Measurements from ENCODE around the gene CLIC5.

DNA sequence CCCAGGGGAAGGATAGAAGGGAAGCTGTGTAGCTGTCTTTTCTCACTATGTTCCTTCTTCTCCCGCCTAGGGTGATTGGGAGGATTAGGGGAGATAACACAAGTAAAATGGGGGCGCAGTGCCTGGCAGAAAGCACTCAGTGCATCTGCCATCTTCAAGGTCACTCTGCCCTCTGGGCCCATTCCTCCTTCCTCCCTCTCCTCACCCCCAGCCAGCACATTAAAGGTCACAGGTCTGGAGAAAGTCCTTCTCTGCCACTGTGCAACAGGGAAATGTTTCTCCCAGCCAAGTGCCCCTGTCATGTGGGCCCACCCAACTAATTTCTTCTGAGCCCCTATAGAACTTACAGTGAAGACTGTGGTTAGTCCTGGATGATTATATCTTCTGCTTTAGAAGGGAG, 45.8 kb downstream of the CLIC5 start:
- TF ChIP-seq, protein P1, sequence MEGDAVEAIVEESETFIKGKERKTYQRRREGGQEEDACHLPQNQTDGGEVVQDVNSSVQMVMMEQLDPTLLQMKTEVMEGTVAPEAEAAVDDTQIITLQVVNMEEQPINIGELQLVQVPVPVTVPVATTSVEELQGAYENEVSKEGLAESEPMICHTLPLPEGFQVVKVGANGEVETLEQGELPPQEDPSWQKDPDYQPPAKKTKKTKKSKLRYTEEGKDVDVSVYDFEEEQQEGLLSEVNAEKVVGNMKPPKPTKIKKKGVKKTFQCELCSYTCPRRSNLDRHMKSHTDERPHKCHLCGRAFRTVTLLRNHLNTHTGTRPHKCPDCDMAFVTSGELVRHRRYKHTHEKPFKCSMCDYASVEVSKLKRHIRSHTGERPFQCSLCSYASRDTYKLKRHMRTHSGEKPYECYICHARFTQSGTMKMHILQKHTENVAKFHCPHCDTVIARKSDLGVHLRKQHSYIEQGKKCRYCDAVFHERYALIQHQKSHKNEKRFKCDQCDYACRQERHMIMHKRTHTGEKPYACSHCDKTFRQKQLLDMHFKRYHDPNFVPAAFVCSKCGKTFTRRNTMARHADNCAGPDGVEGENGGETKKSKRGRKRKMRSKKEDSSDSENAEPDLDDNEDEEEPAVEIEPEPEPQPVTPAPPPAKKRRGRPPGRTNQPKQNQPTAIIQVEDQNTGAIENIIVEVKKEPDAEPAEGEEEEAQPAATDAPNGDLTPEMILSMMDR (IDR thresholded peaks at IDR 0.05), result no peak
- TF ChIP-seq POLR2A (IDR thresholded peaks at IDR 0.05), result no peak
